ENCODE measurements around the gene CEP76. TPM values are rescaled to one million over a fixed set of nuclear protein-coding genes. Genes with fewer than 3 reads are reported as not detected.

CEP76 gene
- total RNA-seq, 3 donors from 2014 or later, result 6.4 to 10.1 (median 8.5) TPM

- intact Hi-C loops (cut with DNase I, micrococcal nuclease), result no loop called here
- no peaks in the 10 kb centered on the region for H3K4me1 ChIP-seq (ENCODE audit: low read depth)
- peak; percentile 41 for ATAC-seq
Observed at GRCh38 chr18:12744103-12744502, 41.6 kb upstream of the CEP76 start.

DNA sequence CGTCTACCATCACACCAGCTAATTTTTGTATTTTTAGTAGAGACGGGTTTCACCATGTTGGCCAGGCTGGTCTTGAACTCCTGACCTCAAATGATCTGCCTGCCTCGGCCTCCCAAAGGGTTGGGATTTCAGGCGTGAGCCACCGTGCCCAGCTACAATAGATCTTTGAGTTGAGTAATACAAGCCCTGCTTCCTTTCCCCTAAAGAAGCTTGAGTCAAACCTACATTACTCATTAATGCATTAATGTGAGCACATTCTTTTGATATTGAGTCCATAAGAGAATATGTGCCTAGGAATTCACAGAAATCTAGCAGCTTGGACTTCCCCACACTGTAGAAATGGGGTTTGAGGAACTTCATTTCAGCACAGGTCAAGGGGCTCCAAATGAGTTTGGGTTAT is 39.9 kb upstream of the CEP76 start:
- no peaks in the 10 kb centered on the region for H3K36me3 ChIP-seq (ENCODE audit: low read depth)
- ATAC-seq (no peak), DNase-seq (no peak)
- no peaks in the 10 kb centered on the region for H3K9me3 ChIP-seq
- H3K4me3 ChIP-seq, result no peak overlapping the region
- H3K4me1 ChIP-seq (ENCODE audit: low read depth), result no peaks in the 10 kb centered on the region
- intact Hi-C loops (cut with DNase I, micrococcal nuclease), result no loop called here
- no peak for TF ChIP-seq CTCF (IDR thresholded peaks at IDR 0.05)

More at GRCh38 chr18:12744103-12744502, 41.6 kb upstream of the CEP76 start:
- TF ChIP-seq CTCF (IDR thresholded peaks at IDR 0.05), result no peak
- Histone ChIP-seq H3K36me3 (ENCODE audit: low read depth) (no peaks in the 10 kb centered on the region), H3K9me3 (no peaks in the 10 kb centered on the region), H3K4me3 (no peak overlapping the region)
- no peak for DNase-seq

GRCh38 chr18:12741351-12741750 is 38.8 kb upstream of the CEP76 start:
- no peak for ATAC-seq
- DNase-seq, result no peak

GRCh38 chr18:12737243-12737902 is 34.9 kb upstream of the CEP76 start:
- no peak overlapping the region for H3K4me3 ChIP-seq
- DNase-seq (no peak), ATAC-seq (no peak)
- no peak for TF ChIP-seq CTCF (IDR thresholded peaks at IDR 0.05)
- no peaks in the 10 kb centered on the region for H3K4me1 ChIP-seq (ENCODE audit: low read depth)
- no peaks in the 10 kb centered on the region for H3K9me3 ChIP-seq
- H3K36me3 ChIP-seq (ENCODE audit: low read depth), result no peaks in the 10 kb centered on the region
- intact Hi-C loops (cut with DNase I, micrococcal nuclease), result no loop called here

More at GRCh38 chr18:12741351-12741750, 38.8 kb upstream of the CEP76 start:
- Histone ChIP-seq H3K36me3 (ENCODE audit: low read depth) (no peaks in the 10 kb centered on the region), H3K4me1 (ENCODE audit: low read depth) (no peaks in the 10 kb centered on the region), H3K4me3 (no peak overlapping the region), H3K9me3 (no peaks in the 10 kb centered on the region)
- intact Hi-C loops (cut with DNase I, micrococcal nuclease), result no loop called here
- TF ChIP-seq CTCF (IDR thresholded peaks at IDR 0.05), result no peak

GRCh38 chr18:12726774-12727550 is 24.4 kb upstream of the CEP76 start:
- Histone ChIP-seq H3K4me1 (ENCODE audit: low read depth) (no peaks in the 10 kb centered on the region), H3K9me3 (no peaks in the 10 kb centered on the region), H3K4me3 (no peak overlapping the region), H3K36me3 (ENCODE audit: low read depth) (no peaks in the 10 kb centered on the region)
- peak in 1 of 3 donors; percentile 89 for DNase-seq
- intact Hi-C loops (cut with DNase I, micrococcal nuclease), result loop anchor here (2.0 to 5.0 kb wide), 2 partner anchors 205 to 208 kb away; no protein-coding TSS in a partner anchor
- peak; percentile 82 for ATAC-seq
- peak; percentile 69 for TF ChIP-seq CTCF (IDR thresholded peaks at IDR 0.05)
